ENCODE measurements around the gene SKAP1. TPM values are rescaled to one million over a fixed set of nuclear protein-coding genes. Genes with fewer than 3 reads are reported as not detected.

Gene SKAP1
- total and polyA plus RNA-seq, 8 donors: 1.2 to 3.0 (median 1.8) TPM

- Histone ChIP-seq H3K27ac (no peak overlapping the region), H3K4me1 (peaks cover 0 to 17% of the 10 kb centered on the region in 2 donors), H3K27me3 (peaks cover 5 to 41% of the 10 kb centered on the region in 2 donors), H3K36me3 (no peaks in the 10 kb centered on the region), H3K9me3 (no peaks in the 10 kb centered on the region), H3K4me3 (no peak overlapping the region)
- ATAC-seq (no peak), DNase-seq (no peak)
- TF ChIP-seq CTCF (IDR thresholded peaks at IDR 0.05): no peak
- intact Hi-C loops (cut with DNase I): no loop called here
These were observed 285.8 kb downstream of the SKAP1 start for GRCh38 chr17:48144231-48144630.

GRCh38 chr17:48143629-48144028, 286.4 kb downstream of the SKAP1 start:
- DNase-seq: no peak
- H3K27me3 ChIP-seq: peaks cover 0 to 35% of the 10 kb centered on the region in 2 donors
- no peak for TF ChIP-seq CTCF (IDR thresholded peaks at IDR 0.05)
- H3K27ac ChIP-seq: no peak overlapping the region
- ATAC-seq: no peak
- H3K9me3 ChIP-seq: no peaks in the 10 kb centered on the region
- H3K36me3 ChIP-seq: no peaks in the 10 kb centered on the region
- peaks cover 0 to 17% of the 10 kb centered on the region in 2 donors for H3K4me1 ChIP-seq
- H3K4me3 ChIP-seq: no peak overlapping the region
- intact Hi-C loops (cut with DNase I): no loop called here

DNA sequence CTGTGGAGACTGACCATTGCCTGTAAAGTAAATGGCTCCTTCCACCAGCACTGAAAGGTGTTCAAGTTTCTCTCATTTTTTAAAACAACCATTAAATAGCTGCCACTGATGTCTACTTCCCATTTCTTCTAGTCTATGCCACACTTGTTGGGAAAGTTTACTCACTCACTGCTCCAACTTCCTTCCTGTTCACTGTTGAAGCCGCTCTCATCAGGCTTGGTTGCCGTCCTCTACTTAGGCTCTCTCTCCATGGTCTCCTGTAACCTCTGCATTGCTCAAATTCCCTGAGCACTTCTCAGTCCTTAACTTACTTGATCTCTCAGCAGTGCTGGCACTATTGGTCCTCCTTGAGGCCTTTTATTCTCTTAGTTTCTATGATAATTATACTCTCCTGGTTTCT, 290.1 kb downstream of the SKAP1 start:
- DNase-seq: no peak
- H3K4me1 ChIP-seq: peaks cover 0 to 17% of the 10 kb centered on the region in 2 donors
- H3K4me3 ChIP-seq: no peak overlapping the region
- TF ChIP-seq CTCF (IDR thresholded peaks at IDR 0.05): no peak
- H3K27ac ChIP-seq: peak overlapping the region; percentile 13 to 75
- peaks cover 0 to 15% of the 10 kb centered on the region in 2 donors for H3K27me3 ChIP-seq
- ATAC-seq: peak; percentile 80
- H3K36me3 ChIP-seq: no peaks in the 10 kb centered on the region
- H3K9me3 ChIP-seq: no peaks in the 10 kb centered on the region
- intact Hi-C loops (cut with DNase I): loop anchor here (10.0 kb wide), 2 partner anchors 65 to 115 kb away; no protein-coding TSS in a partner anchor

GRCh38 chr17:48137656-48138055, 292.4 kb downstream of the SKAP1 start:
- no peaks in the 10 kb centered on the region for H3K36me3 ChIP-seq
- DNase-seq: no peak
- H3K27me3 ChIP-seq: no peaks in the 10 kb centered on the region
- H3K9me3 ChIP-seq: no peaks in the 10 kb centered on the region
- H3K4me1 ChIP-seq: peaks cover 0 to 17% of the 10 kb centered on the region in 2 donors
- TF ChIP-seq CTCF (IDR thresholded peaks at IDR 0.05): no peak
- intact Hi-C loops (cut with DNase I): loop anchor here (10.0 kb wide), 2 partner anchors 63 to 113 kb away; no protein-coding TSS in a partner anchor
- no peak overlapping the region for H3K4me3 ChIP-seq
- no peak for ATAC-seq
- H3K27ac ChIP-seq: no peak overlapping the region

- Histone ChIP-seq H3K9me3 (no peaks in the 10 kb centered on the region), H3K4me3 (no peak overlapping the region), H3K4me1 (peaks cover 0 to 9% of the 10 kb centered on the region in 2 donors), H3K36me3 (no peaks in the 10 kb centered on the region), H3K27me3 (no peaks in the 10 kb centered on the region), H3K27ac (no peak overlapping the region)
- no peak for DNase-seq
- intact Hi-C loops (cut with DNase I): loop anchor here (10.0 kb wide), 2 partner anchors 60 to 110 kb away; no protein-coding TSS in a partner anchor
- no peak for ATAC-seq
- no peak for TF ChIP-seq CTCF (IDR thresholded peaks at IDR 0.05)
These were observed 295.0 kb downstream of the SKAP1 start for GRCh38 chr17:48134912-48135480.
